Hematopoietic multipotent progenitor cell treated with erythropoietin and hydrocortisone succinate and interleukin-3 and kit ligand, for 4 days (in vitro differentiated cells): ENCODE measurements around the gene RAB10.
"Not testable (repeated sequence)": the region's sequence is repeated elsewhere in the genome, so short reads cannot be mapped to it uniquely, and the experiment has no call there.

ENCODE experiments used
- DNase-seq: peaks from one replicate; pipeline ENCODE4 v3.0.0-alpha.2; 2015

RAB10 gene

GRCh38 chr2:26033818-26034636 is at the start of gene RAB10:
Gene RAB10, plus strand, starts transcription at chr2:26034084. Its CDS starts 525 bp downstream, at chr2:26034609.
- peak; percentile 100 for DNase-seq

GRCh38 chr2:25988134-25988533 is 45.8 kb upstream of the RAB10 start:
- DNase-seq: no peak

- DNase-seq: no peak
Measured at GRCh38 chr2:25989154-25989553, 44.7 kb upstream of the RAB10 start.

GRCh38 chr2:25991965-25992364 is 41.9 kb upstream of the RAB10 start:
- no peak for DNase-seq

GRCh38 chr2:25992556-25992955 is 41.3 kb upstream of the RAB10 start:
- no peak for DNase-seq

- no peak for DNase-seq
Measured at GRCh38 chr2:25993049-25993448, 40.8 kb upstream of the RAB10 start.

GRCh38 chr2:25994509-25994908 is 39.4 kb upstream of the RAB10 start:
- DNase-seq: no peak

- DNase-seq: no peak
Measured at GRCh38 chr2:25996844-25997243, 37.0 kb upstream of the RAB10 start.

GRCh38 chr2:25998816-25999383 is 35.0 kb upstream of the RAB10 start:
- DNase-seq: not testable (repeated sequence)

GRCh38 chr2:25999406-25999805 is 34.5 kb upstream of the RAB10 start:
- DNase-seq: not testable (repeated sequence)

GRCh38 chr2:26000561-26001082 is 33.3 kb upstream of the RAB10 start:
- DNase-seq: peak; percentile 40

- peak; percentile 53 for DNase-seq
Measured at GRCh38 chr2:26001743-26002351, 32.0 kb upstream of the RAB10 start.

GRCh38 chr2:26002632-26003310 is 31.1 kb upstream of the RAB10 start:
- DNase-seq: peak; percentile 65

- no peak for DNase-seq
Measured at GRCh38 chr2:26008095-26008494, 25.8 kb upstream of the RAB10 start.

- DNase-seq: peak; percentile 91
Measured at GRCh38 chr2:26008851-26009566, 24.9 kb upstream of the RAB10 start.

- no peak for DNase-seq
Measured at GRCh38 chr2:26009567-26009963, 24.3 kb upstream of the RAB10 start.

- no peak for DNase-seq
Measured at GRCh38 chr2:26010943-26011342, 22.9 kb upstream of the RAB10 start.

- DNase-seq: no peak
Measured at GRCh38 chr2:26011609-26011989, 22.3 kb upstream of the RAB10 start.

GRCh38 chr2:26011990-26012856 is 21.7 kb upstream of the RAB10 start:
- DNase-seq: peak; percentile 37

GRCh38 chr2:26013668-26014067 is 20.2 kb upstream of the RAB10 start:
- no peak for DNase-seq

- DNase-seq: no peak
Measured at GRCh38 chr2:26016012-26016705, 17.7 kb upstream of the RAB10 start.
